ENCODE data around the gene TOB1. TPM values are rescaled to one million over a fixed set of nuclear protein-coding genes. Genes with fewer than 3 reads are reported as not detected.

TOB1 gene
- total and polyA plus RNA-seq, 2 donors (not counting 1 experiment from before 2014, with no cell fraction given) = 23.3 to 28.9 TPM

DNA sequence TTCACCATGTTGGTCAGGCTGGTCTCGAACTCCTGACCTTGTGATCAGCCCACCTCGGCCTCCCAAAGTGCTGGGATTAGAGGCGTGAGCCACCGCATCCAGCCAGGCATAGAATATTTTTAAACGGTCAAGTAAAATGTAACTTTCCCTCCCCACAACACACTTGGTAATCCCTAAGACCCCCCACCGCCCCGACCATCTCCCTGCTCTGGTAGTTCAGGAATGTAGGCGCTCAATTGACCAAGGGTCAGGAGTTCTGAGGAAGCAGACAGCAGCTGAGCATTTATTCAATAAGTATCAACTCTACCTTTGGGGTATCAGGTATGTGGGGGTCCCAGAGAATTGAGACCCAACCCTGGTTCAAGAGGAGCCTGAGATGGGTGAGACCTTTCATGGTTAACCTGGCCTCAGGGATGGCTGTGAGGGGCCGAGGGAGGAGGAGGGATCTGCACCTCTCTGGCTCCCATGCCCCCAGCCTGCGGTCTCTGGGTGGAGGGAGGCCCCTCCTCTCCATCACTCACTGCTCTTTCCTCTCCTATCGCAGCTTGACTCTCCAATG lies 48.4 kb upstream of the TOB1 start:
- no peak overlapping the region for H3K9ac ChIP-seq (ENCODE audit: low read length)
- no peak for TF ChIP-seq EZH2 (IDR thresholded peaks at IDR 0.05; ENCODE audit: borderline replicate concordance, insufficient read depth, low read depth, low read length, poor library complexity, severe bottlenecking)
- TF ChIP-seq, protein P1, sequence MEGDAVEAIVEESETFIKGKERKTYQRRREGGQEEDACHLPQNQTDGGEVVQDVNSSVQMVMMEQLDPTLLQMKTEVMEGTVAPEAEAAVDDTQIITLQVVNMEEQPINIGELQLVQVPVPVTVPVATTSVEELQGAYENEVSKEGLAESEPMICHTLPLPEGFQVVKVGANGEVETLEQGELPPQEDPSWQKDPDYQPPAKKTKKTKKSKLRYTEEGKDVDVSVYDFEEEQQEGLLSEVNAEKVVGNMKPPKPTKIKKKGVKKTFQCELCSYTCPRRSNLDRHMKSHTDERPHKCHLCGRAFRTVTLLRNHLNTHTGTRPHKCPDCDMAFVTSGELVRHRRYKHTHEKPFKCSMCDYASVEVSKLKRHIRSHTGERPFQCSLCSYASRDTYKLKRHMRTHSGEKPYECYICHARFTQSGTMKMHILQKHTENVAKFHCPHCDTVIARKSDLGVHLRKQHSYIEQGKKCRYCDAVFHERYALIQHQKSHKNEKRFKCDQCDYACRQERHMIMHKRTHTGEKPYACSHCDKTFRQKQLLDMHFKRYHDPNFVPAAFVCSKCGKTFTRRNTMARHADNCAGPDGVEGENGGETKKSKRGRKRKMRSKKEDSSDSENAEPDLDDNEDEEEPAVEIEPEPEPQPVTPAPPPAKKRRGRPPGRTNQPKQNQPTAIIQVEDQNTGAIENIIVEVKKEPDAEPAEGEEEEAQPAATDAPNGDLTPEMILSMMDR (IDR thresholded peaks at IDR 0.05) = no peak
- intact Hi-C loops (cut with micrococcal nuclease) = no loop called here

DNA sequence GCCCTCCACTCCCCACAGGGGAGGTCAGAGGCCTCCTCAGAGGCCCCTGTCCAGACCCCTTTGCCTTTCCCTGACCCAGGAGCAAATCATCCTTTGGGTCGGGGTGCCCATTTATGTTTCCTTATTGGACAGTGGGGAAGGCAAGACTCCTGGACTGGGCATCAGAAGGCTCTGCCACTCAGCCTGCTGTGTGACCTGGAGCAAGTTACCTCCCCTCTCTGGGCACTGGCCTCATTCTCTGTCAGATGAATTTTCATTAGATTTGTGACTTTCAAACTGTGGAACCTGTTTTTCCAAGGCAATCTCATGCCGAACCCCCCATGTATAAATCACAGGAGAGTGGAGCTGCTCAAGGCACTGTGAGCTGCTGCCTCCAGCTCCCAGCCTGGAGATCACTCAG lies 47.0 kb upstream of the TOB1 start:
- no peaks in the 10 kb centered on the region for H3K36me3 ChIP-seq (replicated peaks in 1 of 2; ENCODE audit: control extremely low read depth in 1 of 2, control insufficient read depth in 1 of 2, extremely low read depth in 1 of 2, insufficient read depth in 2 of 2, low read length in 1 of 2)
- H3K4me1 Mint-ChIP-seq = peaks cover 14% of the 10 kb centered on the region
- TF ChIP-seq, protein P1 (IDR thresholded peaks at IDR 0.05) = no peak
- TF ChIP-seq EZH2 (IDR thresholded peaks at IDR 0.05; ENCODE audit: borderline replicate concordance, insufficient read depth, low read depth, low read length, poor library complexity, severe bottlenecking) = no peak
- no peaks in the 10 kb centered on the region for H4K20me1 ChIP-seq (ENCODE audit: control insufficient read depth, insufficient read depth, low read length, poor library complexity, severe bottlenecking)
- ChIA-PET CTCF (interaction anchor here (0.6 kb wide), 1 partner anchor 43 kb away, joined by 6 read pairs; no protein-coding TSS in a partner anchor), POLR2A (no interaction called here)
- no peak overlapping the region for H2AFZ ChIP-seq (ENCODE audit: insufficient read depth, low read depth, low read length, poor library complexity, severe bottlenecking)
- no peak overlapping the region for H3K27ac ChIP-seq (ENCODE audit: low read length in 2 of 2)
- H3K27ac Mint-ChIP-seq = no peak overlapping the region
- H3K4me3 Mint-ChIP-seq = no peak overlapping the region
- ATAC-seq (ENCODE audit: low read depth) (no peak), DNase-seq (no peak)
- H3K27me3 ChIP-seq (replicated peaks in 1 of 4; ENCODE audit: control extremely low read depth in 1 of 4, control insufficient read depth in 3 of 4, insufficient read depth in 4 of 4, low read length in 3 of 4) = no peaks in the 10 kb centered on the region
- no peak overlapping the region for H3K9ac ChIP-seq (ENCODE audit: low read length)
- 92% methylated on average over 2 of the region's 2 CpGs for WGBS (ENCODE audit: insufficient coverage)
- no peak overlapping the region for H3K4me3 ChIP-seq (ENCODE audit: control extremely low read depth in 1 of 5, extremely low read depth in 1 of 5, insufficient read depth in 1 of 5, low read depth in 2 of 5, low read length in 4 of 5)
- peaks cover 5 to 19% of the 10 kb centered on the region in 2 donors for H3K4me1 ChIP-seq (ENCODE audit: control insufficient read depth in 2 of 2, insufficient read depth in 2 of 2, low read length in 2 of 2)
- H3K79me2 ChIP-seq (ENCODE audit: control insufficient read depth, insufficient read depth, low read length) = no peaks in the 10 kb centered on the region
- H3K4me2 ChIP-seq (replicated peaks; ENCODE audit: low read depth, low read length, poor library complexity, severe bottlenecking) = no peak overlapping the region
- H3K9me3 Mint-ChIP-seq (ENCODE audit: insufficient read depth) = no peaks in the 10 kb centered on the region
- intact Hi-C loops (cut with micrococcal nuclease) = no loop called here
- H3K27me3 Mint-ChIP-seq = no peaks in the 10 kb centered on the region
- no peaks in the 10 kb centered on the region for H3K9me3 ChIP-seq (ENCODE audit: control extremely low read depth in 1 of 3, control insufficient read depth in 2 of 3, insufficient read depth in 1 of 3, low read length in 2 of 3)

More for the DNA sequence above, 48.4 kb upstream of the TOB1 start:
- peaks cover 5 to 34% of the 10 kb centered on the region in 2 donors for H3K4me1 ChIP-seq (ENCODE audit: control insufficient read depth in 2 of 2, insufficient read depth in 2 of 2, low read length in 2 of 2)
- H4K20me1 ChIP-seq (ENCODE audit: control insufficient read depth, insufficient read depth, low read length, poor library complexity, severe bottlenecking) = no peaks in the 10 kb centered on the region
- peaks cover 21% of the 10 kb centered on the region for H3K4me1 Mint-ChIP-seq
- no peak overlapping the region for H3K27ac Mint-ChIP-seq
- no peaks in the 10 kb centered on the region for H3K79me2 ChIP-seq (ENCODE audit: control insufficient read depth, insufficient read depth, low read length)
- DNase-seq (no peak), ATAC-seq (ENCODE audit: low read depth) (no peak)
- no peaks in the 10 kb centered on the region for H3K36me3 ChIP-seq (replicated peaks in 1 of 2; ENCODE audit: control extremely low read depth in 1 of 2, control insufficient read depth in 1 of 2, extremely low read depth in 1 of 2, insufficient read depth in 2 of 2, low read length in 1 of 2)
- WGBS (ENCODE audit: insufficient coverage) = 91% methylated on average over 7 of the region's 11 CpGs
- no peak overlapping the region for H3K27ac ChIP-seq (ENCODE audit: low read length in 2 of 2)
- no peak overlapping the region for H2AFZ ChIP-seq (ENCODE audit: insufficient read depth, low read depth, low read length, poor library complexity, severe bottlenecking)
- CTCF ChIA-PET = no interaction called here
- H3K9me3 Mint-ChIP-seq (ENCODE audit: insufficient read depth) = no peaks in the 10 kb centered on the region
- no peaks in the 10 kb centered on the region for H3K27me3 Mint-ChIP-seq
- POLR2A ChIA-PET = no interaction called here
- H3K4me3 ChIP-seq (ENCODE audit: control extremely low read depth in 1 of 5, extremely low read depth in 1 of 5, insufficient read depth in 1 of 5, low read depth in 2 of 5, low read length in 4 of 5) = no peak overlapping the region
- no peak overlapping the region for H3K4me2 ChIP-seq (replicated peaks; ENCODE audit: low read depth, low read length, poor library complexity, severe bottlenecking)
- H3K9me3 ChIP-seq (ENCODE audit: control extremely low read depth in 1 of 3, control insufficient read depth in 2 of 3, insufficient read depth in 1 of 3, low read length in 2 of 3) = no peaks in the 10 kb centered on the region
- no peaks in the 10 kb centered on the region for H3K27me3 ChIP-seq (replicated peaks in 1 of 4; ENCODE audit: control extremely low read depth in 1 of 4, control insufficient read depth in 3 of 4, insufficient read depth in 4 of 4, low read length in 3 of 4)
- no peak overlapping the region for H3K4me3 Mint-ChIP-seq
